GM18870 (cell line): ENCODE results near the gene PCGF3.
"Not testable (repeated sequence)": the region's sequence is repeated elsewhere in the genome, so short reads cannot be mapped to it uniquely, and the experiment has no call there.

Experiments
- ATAC-seq: cut with Tn5 transposase; IDR thresholded peaks from one replicate; pipeline ENCODE4 v1.9.1; 2021; ENCODE audit warnings: moderate library complexity; ENCODE audit not compliant: unreplicated experiment

PCGF3 gene

DNA sequence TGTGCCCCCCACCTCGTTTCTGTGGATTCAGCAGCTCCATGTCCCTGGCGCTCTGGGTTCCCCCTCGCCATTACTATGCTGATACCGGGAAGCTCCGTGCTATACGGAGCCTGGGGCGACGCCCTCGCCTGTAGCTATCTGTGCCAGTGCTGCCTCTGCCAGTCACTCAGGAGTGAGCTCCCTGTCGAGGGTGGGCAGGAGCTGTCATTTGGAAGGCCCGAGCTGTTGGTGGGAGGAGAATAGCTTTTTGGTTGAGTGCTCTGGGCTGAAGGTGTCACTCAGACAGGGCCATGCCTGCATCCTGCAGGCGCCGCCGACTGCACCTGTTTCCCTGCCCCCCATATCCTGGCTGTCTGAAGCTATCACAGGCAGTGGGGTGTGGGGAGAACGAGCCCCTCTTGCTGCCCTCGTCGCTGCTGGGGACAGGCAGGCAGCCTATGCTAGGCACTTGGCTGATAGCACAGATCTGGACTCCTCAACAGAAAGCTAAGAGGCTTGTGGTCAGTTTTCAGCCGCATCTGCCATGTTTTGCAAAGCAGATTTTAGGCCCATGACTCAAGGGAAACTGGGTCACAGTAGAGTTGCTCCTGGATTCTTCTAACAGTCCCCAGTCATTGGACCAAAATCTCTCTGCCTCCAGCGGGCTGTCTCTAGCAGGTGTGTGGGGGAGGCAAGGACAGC is 88.4 kb downstream of the PCGF3 start:
- no peak for ATAC-seq

GRCh38 chr4:794900-795725 is 89.5 kb downstream of the PCGF3 start:
- ATAC-seq = no peak

DNA sequence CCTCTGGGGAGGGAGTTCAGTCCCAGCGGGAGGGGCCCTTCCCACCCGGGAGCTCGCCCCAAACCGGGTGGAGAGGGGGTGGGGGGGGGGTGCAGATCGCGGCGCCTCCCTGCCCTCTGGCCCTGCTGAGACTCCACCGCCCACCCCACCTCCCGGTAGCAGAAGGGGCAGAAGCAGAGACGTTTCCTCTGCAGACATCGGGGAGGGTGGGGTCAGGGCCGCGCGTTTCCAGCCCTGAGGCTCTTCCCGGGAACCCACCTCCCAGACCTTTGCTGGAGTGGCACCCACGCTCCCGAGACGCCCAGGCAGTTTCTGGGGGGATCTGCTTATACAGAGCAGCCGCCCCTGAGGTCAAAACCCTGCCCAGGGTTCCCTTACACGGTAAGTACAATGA is 90.1 kb downstream of the PCGF3 start:
- no peak for ATAC-seq

GRCh38 chr4:796206-796605 is 90.6 kb downstream of the PCGF3 start:
- ATAC-seq = no peak

- no peak for ATAC-seq
These were observed 91.4 kb downstream of the PCGF3 start for GRCh38 chr4:797066-797465.

DNA sequence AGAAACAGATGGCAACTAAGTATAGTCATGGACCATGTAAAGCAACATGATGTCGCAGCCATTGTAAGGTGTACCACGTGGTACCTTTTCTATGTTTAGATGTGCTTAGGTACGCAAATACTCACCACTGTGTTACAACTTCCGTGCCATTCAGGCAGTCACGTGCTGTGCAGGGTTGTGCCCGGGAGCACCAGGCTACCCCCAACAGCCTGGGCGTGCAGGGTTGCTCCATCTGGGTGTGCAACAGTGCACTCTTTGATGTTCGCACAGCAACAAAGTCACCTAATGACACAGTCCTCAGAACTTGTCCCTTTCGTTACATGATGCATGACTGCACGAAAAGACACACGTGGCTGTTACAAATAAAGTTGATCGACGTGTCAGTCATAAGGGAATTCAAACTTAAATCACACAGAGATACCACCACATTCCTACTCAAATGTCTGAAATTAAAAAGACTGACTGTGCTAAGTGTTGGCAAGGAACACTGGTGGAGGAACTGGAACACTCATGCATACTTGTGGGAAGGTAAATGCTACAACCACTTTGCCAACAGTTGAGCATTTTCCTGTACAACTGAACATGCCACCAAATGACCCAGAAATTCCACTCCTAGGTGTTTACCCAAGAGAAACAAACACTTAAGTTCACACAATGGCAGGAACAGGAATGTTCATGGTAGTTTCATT is 95.9 kb downstream of the PCGF3 start:
- no peak for ATAC-seq

GRCh38 chr4:803884-804283 is 98.3 kb downstream of the PCGF3 start:
- ATAC-seq = no peak

DNA sequence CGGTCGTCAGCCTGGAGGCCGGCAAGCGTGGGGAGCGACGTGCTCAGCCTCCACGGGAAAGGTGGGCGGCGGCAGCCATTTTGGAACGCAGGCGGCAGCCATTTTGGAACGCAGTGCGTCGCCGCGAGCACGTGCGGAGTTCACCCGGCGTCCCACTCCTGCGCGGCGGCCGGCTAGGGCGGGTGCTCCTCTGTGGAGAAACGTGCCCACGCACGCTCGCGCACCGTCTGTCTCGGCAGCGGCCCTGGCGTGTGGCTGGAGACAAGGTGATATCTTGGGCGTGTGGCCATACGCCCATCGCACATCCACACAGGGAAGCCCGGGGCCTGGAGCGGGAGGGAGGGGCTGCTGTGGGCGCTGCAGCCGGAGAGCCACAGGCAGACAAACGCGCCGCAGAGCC is 99.2 kb downstream of the PCGF3 start:
- no peak for ATAC-seq

- ATAC-seq = not testable (repeated sequence)
These were observed 101.3 kb downstream of the PCGF3 start for GRCh38 chr4:806979-807378.

DNA sequence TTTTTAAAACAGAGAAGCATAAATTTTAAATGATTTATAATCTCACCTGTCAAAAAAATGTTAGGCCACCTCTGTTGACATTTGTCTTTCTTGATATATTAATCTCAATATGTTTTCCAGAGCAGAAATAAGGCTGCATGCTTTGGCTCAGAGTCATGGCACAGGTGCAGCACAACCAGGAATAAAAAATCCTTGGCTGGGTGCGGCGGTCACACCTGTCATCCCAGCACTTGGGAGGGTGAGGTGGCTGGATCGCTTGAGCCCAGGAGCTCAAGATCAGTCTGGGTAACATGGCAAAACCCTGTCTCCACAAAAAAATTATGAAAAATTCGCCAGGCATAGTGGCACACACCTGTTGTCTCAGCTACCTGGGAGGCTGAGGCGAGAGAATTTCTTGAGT is 102.2 kb downstream of the PCGF3 start:
- ATAC-seq = no peak

GRCh38 chr4:808860-809570 is 103.4 kb downstream of the PCGF3 start:
- no peak for ATAC-seq

DNA sequence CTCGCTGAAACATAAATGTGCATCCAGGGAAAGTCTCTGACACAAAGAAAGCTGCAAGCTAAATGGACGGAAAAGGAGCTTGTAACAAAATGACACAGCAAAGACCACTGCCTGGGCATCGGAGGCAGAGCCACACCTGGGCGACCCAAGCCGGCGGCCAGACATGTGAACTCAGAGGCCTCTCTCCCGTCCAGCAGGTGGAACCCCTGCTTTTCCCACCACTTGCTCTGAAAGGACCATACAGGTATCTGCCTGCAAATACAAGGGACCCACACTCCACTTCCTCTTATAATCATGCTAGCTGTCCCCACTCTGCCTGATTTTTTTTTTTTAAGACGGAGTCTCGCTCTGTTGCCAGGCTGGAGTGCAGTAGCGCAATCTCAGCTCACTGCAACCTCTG is 108.3 kb downstream of the PCGF3 start:
- no peak for ATAC-seq

DNA sequence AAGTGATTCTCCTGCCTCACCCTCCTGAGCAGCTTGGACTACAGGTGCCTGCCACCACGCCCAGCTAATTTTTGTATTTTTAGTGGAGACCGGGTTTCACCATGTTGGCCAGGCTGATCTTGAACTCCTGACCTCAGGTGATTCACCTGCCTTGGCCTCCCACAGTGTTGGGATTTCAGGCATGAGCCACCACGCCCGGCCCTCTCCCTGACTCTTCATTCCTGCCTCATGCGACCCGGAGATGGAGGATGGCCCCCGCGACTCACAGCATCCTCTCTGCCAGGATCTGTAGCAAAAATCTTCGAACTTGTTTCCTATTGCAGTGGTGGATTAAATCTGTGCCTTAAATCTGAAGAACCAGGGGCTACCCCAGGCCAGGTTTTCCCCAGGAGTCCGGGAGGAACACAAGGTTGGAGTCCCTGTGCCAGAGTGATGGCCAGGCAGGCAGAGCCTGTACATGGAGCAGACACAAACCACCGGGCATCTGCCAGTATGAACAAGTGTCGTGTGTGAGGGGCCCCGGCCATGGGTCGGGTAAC is 108.7 kb downstream of the PCGF3 start:
- no peak for ATAC-seq

- ATAC-seq = no peak
These were observed 110.0 kb downstream of the PCGF3 start for GRCh38 chr4:815464-816146.

DNA sequence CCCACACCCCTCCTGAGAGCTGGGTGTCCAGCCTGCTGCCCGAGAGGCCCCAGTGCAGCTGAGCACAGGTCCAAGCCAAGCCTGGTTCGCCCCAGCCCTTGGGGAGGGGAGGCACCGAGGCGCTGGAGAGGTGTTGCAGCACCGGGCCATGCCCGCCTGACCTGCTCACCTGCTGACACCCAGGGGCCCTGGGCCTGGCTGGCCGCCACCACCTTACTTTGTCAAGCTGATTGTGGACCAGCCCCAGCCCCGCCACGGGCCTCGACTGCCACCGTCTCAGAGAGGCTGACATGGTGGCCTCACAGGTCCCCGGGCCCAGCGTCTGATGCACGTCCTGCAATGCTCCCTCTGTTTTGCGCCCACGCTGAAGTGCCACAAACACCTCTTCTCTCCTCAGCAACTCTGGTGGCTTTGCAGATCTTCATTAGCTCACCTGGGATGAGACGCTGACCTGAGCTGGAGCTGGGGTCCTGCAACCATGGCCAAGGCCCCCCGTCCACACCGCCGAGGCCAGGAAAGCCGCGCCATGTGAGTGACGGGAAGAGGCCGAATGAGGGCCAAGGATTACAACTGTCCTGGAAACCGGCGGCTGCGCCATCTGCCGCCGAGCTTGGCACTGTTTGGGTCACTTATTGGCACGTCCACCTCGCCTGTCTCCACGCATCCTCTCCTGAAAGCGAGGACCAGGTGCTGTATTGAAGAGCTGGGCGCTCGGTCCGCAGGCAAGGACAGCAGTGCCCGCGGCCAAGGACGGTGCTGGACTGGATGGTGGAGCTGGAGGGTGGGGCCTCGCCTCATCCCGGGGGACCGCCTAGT is 112.7 kb downstream of the PCGF3 start:
- no peak for ATAC-seq

GRCh38 chr4:819401-820229 is 114.0 kb downstream of the PCGF3 start:
- no peak for ATAC-seq
